ENCODE measurements around the gene TCF7. TPM values are rescaled to one million over a fixed set of nuclear protein-coding genes. Genes with fewer than 3 reads are reported as not detected.
A peak's percentile ranks its signal among the peaks of the same experiment; 100 is the strongest.

The TCF7 gene
- total RNA-seq, 1 donor from 2014 or later, result under 0.01 TPM

GRCh38 chr5:134118212-134118835 lies 3.8 kb downstream of the TCF7 start:
- no peak for TF ChIP-seq CTCF (IDR thresholded peaks at IDR 0.05; ENCODE audit: insufficient read depth, low read length, severe bottlenecking)
- Histone ChIP-seq H3K4me3 (ENCODE audit: low read depth, low read length) (no peak overlapping the region), H3K36me3 (ENCODE audit: control insufficient read depth, insufficient read depth, low read length) (no peaks in the 10 kb centered on the region), H3K27me3 (ENCODE audit: control insufficient read depth, insufficient read depth, low read length) (peaks cover 4% of the 10 kb centered on the region)
- no peak for FAIRE-seq
- DNase-seq (ENCODE audit: low read depth), result no peak

GRCh38 chr5:134119720-134120119 lies 5.2 kb downstream of the TCF7 start:
- Histone ChIP-seq H3K36me3 (ENCODE audit: control insufficient read depth, insufficient read depth, low read length) (no peaks in the 10 kb centered on the region), H3K27me3 (ENCODE audit: control insufficient read depth, insufficient read depth, low read length) (no peaks in the 10 kb centered on the region), H3K4me3 (ENCODE audit: low read depth, low read length) (no peak overlapping the region)
- DNase-seq (ENCODE audit: low read depth) (no peak), FAIRE-seq (no peak)
- TF ChIP-seq CTCF (IDR thresholded peaks at IDR 0.05; ENCODE audit: insufficient read depth, low read length, severe bottlenecking), result no peak

- FAIRE-seq (peak; percentile 32), DNase-seq (ENCODE audit: low read depth) (no peak)
- TF ChIP-seq CTCF (IDR thresholded peaks at IDR 0.05; ENCODE audit: insufficient read depth, low read length, severe bottlenecking), result no peak
- H3K27me3 ChIP-seq (ENCODE audit: control insufficient read depth, insufficient read depth, low read length), result no peaks in the 10 kb centered on the region
- H3K36me3 ChIP-seq (ENCODE audit: control insufficient read depth, insufficient read depth, low read length), result no peaks in the 10 kb centered on the region
- no peak overlapping the region for H3K4me3 ChIP-seq (ENCODE audit: low read depth, low read length)
These were observed 6.1 kb downstream of the TCF7 start for GRCh38 chr5:134120386-134121138.

GRCh38 chr5:134122530-134122929 lies 8.0 kb downstream of the TCF7 start:
- no peak for DNase-seq (ENCODE audit: low read depth)
- no peak for FAIRE-seq
- Histone ChIP-seq H3K36me3 (ENCODE audit: control insufficient read depth, insufficient read depth, low read length) (no peaks in the 10 kb centered on the region), H3K27me3 (ENCODE audit: control insufficient read depth, insufficient read depth, low read length) (no peaks in the 10 kb centered on the region), H3K4me3 (ENCODE audit: low read depth, low read length) (no peak overlapping the region)
- no peak for TF ChIP-seq CTCF (IDR thresholded peaks at IDR 0.05; ENCODE audit: insufficient read depth, low read length, severe bottlenecking)

- no peaks in the 10 kb centered on the region for H3K27me3 ChIP-seq (ENCODE audit: control insufficient read depth, insufficient read depth, low read length)
- DNase-seq (ENCODE audit: low read depth), result no peak
- no peak for FAIRE-seq
- no peak for TF ChIP-seq CTCF (IDR thresholded peaks at IDR 0.05; ENCODE audit: insufficient read depth, low read length, severe bottlenecking)
- H3K36me3 ChIP-seq (ENCODE audit: control insufficient read depth, insufficient read depth, low read length), result no peaks in the 10 kb centered on the region
- no peak overlapping the region for H3K4me3 ChIP-seq (ENCODE audit: low read depth, low read length)
These were observed 8.9 kb downstream of the TCF7 start for GRCh38 chr5:134123360-134123759.

Data from bronchial epithelial cell (primary cell).